Neutrophil (primary cell): ENCODE results near the gene ZNF823.

Source experiments
- H3K27ac ChIP-seq: fragments of 200-600 bp; sonication (generic); 2 replicates; pipeline ENCODE4 v1.5.1; 2016; ENCODE audit warnings: mild to moderate bottlenecking, moderate library complexity
- H3K27me3 ChIP-seq: fragments of 200-600 bp; sonication (generic); 2 replicates; pipeline ENCODE4 v1.6.0; 2016; ENCODE audit warnings: mild to moderate bottlenecking
- H3K36me3 ChIP-seq: fragments of 200-600 bp; sonication (generic); 2 replicates; pipeline ENCODE4 v1.5.1; 2017
- H3K4me1 ChIP-seq, 2 experiments: fragments of 200-600 bp in 1 of 2; sonication (generic) in 1 of 2; 1 replicate in 1 of 2; 2 replicates in 1 of 2; pipeline versions ENCODE4 v1.5.1 to v1.6.1; 2013 to 2016; ENCODE audit warnings: low read depth in 1 of 2, low read length in 1 of 2, mild to moderate bottlenecking in 1 of 2, moderate library complexity in 1 of 2; ENCODE audit not compliant: control insufficient read depth in 1 of 2, insufficient read depth in 1 of 2
- H3K4me3 ChIP-seq, 2 experiments: fragments of 200-600 bp in 1 of 2; sonication (generic) in 1 of 2; 1 replicate in 1 of 2; 2 replicates in 1 of 2; pipeline ENCODE4 v1.5.1; 2013 to 2016; ENCODE audit warnings: low read depth in 1 of 2, low read length in 1 of 2, mild to moderate bottlenecking in 1 of 2, moderate library complexity in 1 of 2
- H3K9me3 ChIP-seq: fragments of 200-600 bp; sonication (generic); 2 replicates; pipeline ENCODE4 v1.5.1; 2016
- TF ChIP-seq, protein P1 (sequence below): fragments of 200-600 bp; sonication (generic); IDR thresholded peaks from 2 replicates; pipeline ENCODE4 v1.5.1; 2016; ENCODE audit warnings: antibody characterized with exemption

Gene ZNF823

DNA sequence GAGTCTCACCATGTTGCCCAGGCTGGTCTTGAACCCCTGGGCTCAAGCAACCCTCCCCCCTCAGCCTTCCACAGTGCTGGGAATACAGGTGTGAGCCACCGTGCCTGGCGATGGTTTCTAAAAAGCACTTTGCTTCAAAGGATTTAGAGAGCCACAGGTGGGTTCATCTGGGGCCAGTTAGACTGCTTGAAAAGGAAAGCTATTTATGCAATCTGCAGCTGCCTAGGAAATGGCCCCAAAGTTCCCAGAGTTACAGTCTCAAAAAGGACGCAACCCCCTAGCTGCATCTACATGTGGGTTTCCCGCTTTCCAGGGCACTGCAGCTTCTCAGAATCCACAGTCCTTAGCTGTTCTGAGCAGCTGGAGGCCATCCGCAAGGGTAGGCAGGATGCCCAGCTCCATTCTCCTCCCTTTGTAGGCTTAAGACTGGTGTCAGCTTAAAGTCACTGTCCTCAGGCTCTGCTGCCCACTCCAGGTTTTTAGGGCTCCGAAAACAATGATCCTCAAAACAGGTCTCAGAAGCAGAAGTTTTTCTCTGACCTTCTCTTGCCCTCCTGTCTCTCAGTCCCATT, 41.4 kb downstream of the ZNF823 start:
- peaks cover 11 to 17% of the 10 kb centered on the region in 2 experiments for H3K4me1 ChIP-seq
- TF ChIP-seq, protein P1, sequence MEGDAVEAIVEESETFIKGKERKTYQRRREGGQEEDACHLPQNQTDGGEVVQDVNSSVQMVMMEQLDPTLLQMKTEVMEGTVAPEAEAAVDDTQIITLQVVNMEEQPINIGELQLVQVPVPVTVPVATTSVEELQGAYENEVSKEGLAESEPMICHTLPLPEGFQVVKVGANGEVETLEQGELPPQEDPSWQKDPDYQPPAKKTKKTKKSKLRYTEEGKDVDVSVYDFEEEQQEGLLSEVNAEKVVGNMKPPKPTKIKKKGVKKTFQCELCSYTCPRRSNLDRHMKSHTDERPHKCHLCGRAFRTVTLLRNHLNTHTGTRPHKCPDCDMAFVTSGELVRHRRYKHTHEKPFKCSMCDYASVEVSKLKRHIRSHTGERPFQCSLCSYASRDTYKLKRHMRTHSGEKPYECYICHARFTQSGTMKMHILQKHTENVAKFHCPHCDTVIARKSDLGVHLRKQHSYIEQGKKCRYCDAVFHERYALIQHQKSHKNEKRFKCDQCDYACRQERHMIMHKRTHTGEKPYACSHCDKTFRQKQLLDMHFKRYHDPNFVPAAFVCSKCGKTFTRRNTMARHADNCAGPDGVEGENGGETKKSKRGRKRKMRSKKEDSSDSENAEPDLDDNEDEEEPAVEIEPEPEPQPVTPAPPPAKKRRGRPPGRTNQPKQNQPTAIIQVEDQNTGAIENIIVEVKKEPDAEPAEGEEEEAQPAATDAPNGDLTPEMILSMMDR, result no peak

DNA sequence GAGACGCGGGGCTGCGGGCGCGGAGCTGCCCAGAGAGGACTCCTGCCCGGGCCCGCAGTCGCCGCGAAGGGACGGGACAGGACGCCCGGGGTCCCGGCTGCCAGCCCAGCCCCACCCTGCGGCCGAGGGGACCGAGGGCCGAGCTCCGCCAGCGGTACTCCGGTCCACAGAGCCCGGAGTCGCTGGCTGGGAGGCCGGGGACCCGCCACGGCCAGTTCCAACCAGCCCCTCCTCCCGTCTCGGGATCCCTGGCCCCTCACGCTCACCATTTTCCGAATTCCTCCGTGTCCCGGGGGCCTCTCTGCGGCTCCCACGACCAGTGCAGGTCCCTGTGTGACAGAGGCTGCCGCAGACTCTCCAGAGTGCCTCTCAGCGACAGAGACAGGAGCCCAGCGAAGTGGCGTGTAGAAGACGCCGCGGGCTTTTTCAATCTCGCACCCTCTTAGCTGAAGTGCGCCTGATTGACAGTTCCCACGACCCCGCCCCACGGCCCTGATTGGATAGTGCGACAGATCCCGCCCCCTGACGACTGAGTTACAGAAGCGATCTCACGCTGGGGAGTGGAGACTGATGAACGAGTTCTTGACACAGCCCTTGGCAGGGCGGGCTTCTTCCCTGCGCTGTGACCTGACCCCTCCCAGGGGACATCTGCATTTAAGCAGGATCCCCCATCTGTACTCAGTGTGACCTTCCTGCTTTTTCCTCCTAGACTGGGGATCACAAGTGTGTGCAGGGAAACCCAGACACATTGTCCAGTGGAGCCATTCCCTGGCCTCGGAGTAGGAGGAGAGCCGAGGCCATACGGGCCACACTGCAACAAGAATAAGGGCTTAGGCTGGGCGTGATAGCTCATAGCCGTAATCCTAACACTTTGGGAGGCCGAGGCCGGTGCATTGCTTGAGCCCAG, 44.0 kb downstream of the ZNF823 start:
- Histone ChIP-seq H3K36me3 (no peaks in the 10 kb centered on the region), H3K27ac (no peak overlapping the region), H3K27me3 (peaks cover 46% of the 10 kb centered on the region), H3K4me3 (peak overlapping the region; percentile 45 to 58), H3K9me3 (no peaks in the 10 kb centered on the region), H3K4me1 (peaks cover 11 to 17% of the 10 kb centered on the region in 2 experiments)
- TF ChIP-seq, protein P1, result no peak

More for the DNA sequence above, 41.4 kb downstream of the ZNF823 start:
- no peak overlapping the region for H3K27ac ChIP-seq
- H3K4me3 ChIP-seq, result no peak overlapping the region
- H3K27me3 ChIP-seq, result peaks cover 46% of the 10 kb centered on the region
- no peaks in the 10 kb centered on the region for H3K9me3 ChIP-seq
- H3K36me3 ChIP-seq, result no peaks in the 10 kb centered on the region

DNA sequence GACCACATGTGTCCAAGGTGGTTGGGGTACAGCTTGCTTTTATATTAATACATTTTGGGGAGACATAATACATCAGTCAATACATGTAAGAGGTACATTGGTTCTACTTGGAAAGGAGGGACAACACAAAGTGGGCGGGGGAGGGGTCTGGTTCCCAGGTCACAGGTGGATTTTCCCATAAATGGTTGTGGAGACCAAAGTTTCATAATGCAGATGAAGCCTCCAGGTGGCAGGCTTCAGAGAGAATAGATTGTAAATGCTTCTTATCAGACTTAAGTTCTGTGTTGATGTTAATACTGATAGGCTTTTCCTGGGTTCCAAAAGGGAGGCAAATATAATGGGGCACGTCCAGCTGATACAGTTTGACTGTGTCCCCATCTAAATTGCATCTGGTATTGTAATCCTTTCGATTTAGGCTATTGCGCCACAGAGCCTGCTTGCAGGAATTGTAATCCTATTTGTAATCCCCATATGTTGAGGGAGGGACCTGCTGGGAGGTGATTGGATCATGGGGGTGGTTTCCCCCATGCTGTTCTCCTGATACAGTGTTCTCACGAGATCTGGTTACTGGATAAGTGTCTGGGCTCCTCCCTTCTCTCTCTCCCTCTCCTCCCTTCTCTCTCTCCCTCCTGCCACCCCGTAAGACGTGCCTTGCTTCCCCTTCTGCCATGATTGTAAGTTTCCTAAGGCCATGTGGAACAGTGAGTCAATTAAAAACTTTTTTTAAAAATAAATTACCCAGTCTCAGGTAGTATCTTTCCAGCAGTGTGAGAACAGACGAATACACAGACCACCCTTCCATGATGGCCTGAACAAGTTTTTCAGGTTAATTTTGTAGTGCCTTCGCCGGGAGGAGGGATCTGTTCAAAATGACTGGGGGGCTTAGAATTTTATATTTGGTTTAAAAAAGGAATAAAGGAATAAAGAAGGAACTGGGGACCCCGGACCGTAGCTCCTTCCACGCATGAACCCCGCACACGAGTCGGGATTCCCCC, 44.9 kb downstream of the ZNF823 start:
- Histone ChIP-seq H3K4me1 (peaks cover 11 to 17% of the 10 kb centered on the region in 2 experiments), H3K4me3 (peak overlapping the region in 1 of 2 experiments; percentile 58), H3K27ac (no peak overlapping the region), H3K27me3 (peaks cover 46% of the 10 kb centered on the region), H3K9me3 (no peaks in the 10 kb centered on the region), H3K36me3 (no peaks in the 10 kb centered on the region)
- TF ChIP-seq, protein P1, result no peak

DNA sequence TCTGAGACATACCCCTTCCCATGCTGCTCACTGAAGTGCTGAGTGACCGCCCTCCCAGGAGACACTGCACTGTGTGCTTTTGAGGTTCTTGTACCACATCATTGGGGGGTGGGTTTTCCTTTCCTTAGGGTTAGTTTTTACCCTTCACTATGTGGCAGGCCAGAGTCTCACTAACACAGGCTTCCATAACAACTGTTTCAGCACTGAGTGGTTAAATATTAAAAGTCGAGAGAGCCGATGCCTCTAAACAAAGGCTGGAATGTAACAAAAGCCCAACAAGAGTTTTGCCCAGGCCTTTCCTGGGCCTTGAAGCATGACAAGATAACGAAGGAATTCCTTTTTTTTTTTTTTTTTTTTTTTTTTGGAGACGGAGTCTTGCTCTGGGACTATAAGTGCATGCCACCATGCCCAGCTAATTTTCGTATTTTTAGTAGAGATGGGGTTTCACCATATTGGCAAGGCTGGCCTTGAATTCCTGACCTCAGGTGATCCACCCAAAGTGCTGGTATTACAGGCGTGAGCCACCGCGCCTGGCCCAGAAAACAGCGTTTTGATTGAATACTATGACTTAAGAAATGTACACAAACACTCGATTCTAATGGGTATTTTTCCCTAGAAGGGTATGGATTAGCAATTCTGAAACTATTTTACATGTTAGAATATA, 46.5 kb downstream of the ZNF823 start:
- TF ChIP-seq, protein P1, result no peak
- no peak overlapping the region for H3K27ac ChIP-seq
- H3K4me3 ChIP-seq, result no peak overlapping the region
- no peaks in the 10 kb centered on the region for H3K36me3 ChIP-seq
- peaks cover 40% of the 10 kb centered on the region for H3K27me3 ChIP-seq
- no peaks in the 10 kb centered on the region for H3K9me3 ChIP-seq
- peaks cover 11 to 17% of the 10 kb centered on the region in 2 experiments for H3K4me1 ChIP-seq
